Measurements from ENCODE around the gene TADA2B. TPM values are rescaled to one million over a fixed set of nuclear protein-coding genes. Genes with fewer than 3 reads are reported as not detected.

The TADA2B gene
- total and polyA plus RNA-seq, 9 of the 15 experiments (the other 6 are each of a cell fraction or from before 2014, with no cell fraction given): 0.55 to 12.2 (median 7.5) TPM

DNA sequence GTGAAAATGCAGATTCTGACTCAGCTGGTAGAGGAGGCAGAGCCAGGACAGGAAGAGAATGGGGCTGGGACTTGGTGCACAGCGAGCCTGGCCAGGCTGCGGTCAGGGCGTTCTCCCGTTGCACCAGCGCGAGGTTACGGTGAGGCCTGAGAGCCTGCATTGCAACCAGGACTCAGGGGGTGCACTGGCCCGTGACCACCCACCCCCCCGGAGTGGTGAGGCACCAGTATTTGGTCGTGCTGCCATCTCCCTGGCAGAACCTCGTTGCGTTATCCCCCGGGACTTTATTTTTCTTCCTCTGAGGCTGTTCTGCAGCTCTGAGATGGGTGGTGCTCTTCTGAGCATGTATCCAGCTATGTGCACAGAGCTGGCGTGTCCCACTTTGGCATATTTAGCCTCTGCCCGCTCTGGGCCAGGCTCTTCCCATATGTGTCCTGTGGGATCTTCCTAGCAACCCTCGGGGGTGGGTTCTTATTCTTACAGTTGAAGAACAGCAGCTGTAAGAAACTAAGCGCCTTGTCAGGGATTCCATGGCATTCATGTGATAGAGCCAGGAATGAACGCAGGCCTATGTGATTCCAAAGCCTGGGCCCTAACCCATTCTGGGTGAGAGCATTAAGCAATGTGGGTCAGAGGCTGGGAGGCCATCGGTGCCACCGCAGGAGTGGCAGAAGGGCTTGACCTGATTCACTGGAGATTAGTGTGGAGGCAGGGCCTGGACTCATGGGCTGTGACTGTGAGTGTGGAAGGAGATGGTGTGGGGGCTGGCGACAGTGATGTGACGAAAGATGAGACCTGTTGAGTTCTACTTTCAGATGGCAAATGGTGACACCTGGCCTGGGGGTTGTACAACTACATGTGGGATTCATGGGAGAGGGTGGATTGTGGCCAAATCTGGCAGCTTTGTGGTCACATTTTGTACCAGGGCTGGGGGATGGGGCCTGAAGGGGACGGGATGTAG is 3.1 kb downstream of the TADA2B start:
- H3K9ac ChIP-seq (ENCODE audit: insufficient read depth in 1 of 2, low read depth in 2 of 2, low read length in 2 of 2): peak overlapping the region in 1 of 2 experiments; percentile 82; a peak in 2 of 4 replicates
- no peak for DNase-seq (ENCODE audit: extremely low read depth in 1 of 4, low spot score in 3 of 4)
- no peaks in the 10 kb centered on the region for H3K27me3 ChIP-seq (ENCODE audit: control insufficient read depth in 2 of 2, insufficient read depth in 2 of 2, low read length in 2 of 2)
- peaks cover 9% of the 10 kb centered on the region; the same call in 1 of the 3 replicates for H3K36me3 ChIP-seq (ENCODE audit: control insufficient read depth, insufficient read depth, low read length)
- no peaks in the 10 kb centered on the region for H3K9me3 ChIP-seq (replicated peaks; ENCODE audit: control insufficient read depth, insufficient read depth, low read depth, low read length)
- ATAC-seq: no peak
- H3K79me2 ChIP-seq (ENCODE audit: control insufficient read depth, insufficient read depth, low read length): peaks cover 69% of the 10 kb centered on the region
- no peak for FAIRE-seq
- WGBS (ENCODE audit: insufficient coverage, low coverage, missing lambda C conversion rate): 88% methylated on average over 18 of the region's 23 CpGs
- H3K4me3 ChIP-seq: no peak overlapping the region
- in situ Hi-C loops (cut with MboI): no loop called here
- TF ChIP-seq KLF16 (IDR thresholded peaks at IDR 0.05) (no peak), KLF1 (tag; IDR thresholded peaks at IDR 0.05) (no peak)
- TF ChIP-seq, protein P1, sequence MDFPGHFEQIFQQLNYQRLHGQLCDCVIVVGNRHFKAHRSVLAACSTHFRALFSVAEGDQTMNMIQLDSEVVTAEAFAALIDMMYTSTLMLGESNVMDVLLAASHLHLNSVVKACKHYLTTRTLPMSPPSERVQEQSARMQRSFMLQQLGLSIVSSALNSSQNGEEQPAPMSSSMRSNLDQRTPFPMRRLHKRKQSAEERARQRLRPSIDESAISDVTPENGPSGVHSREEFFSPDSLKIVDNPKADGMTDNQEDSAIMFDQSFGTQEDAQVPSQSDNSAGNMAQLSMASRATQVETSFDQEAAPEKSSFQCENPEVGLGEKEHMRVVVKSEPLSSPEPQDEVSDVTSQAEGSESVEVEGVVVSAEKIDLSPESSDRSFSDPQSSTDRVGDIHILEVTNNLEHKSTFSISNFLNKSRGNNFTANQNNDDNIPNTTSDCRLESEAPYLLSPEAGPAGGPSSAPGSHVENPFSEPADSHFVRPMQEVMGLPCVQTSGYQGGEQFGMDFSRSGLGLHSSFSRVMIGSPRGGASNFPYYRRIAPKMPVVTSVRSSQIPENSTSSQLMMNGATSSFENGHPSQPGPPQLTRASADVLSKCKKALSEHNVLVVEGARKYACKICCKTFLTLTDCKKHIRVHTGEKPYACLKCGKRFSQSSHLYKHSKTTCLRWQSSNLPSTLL (IDR thresholded peaks at IDR 0.05): no peak
- TF ChIP-seq, protein P2, sequence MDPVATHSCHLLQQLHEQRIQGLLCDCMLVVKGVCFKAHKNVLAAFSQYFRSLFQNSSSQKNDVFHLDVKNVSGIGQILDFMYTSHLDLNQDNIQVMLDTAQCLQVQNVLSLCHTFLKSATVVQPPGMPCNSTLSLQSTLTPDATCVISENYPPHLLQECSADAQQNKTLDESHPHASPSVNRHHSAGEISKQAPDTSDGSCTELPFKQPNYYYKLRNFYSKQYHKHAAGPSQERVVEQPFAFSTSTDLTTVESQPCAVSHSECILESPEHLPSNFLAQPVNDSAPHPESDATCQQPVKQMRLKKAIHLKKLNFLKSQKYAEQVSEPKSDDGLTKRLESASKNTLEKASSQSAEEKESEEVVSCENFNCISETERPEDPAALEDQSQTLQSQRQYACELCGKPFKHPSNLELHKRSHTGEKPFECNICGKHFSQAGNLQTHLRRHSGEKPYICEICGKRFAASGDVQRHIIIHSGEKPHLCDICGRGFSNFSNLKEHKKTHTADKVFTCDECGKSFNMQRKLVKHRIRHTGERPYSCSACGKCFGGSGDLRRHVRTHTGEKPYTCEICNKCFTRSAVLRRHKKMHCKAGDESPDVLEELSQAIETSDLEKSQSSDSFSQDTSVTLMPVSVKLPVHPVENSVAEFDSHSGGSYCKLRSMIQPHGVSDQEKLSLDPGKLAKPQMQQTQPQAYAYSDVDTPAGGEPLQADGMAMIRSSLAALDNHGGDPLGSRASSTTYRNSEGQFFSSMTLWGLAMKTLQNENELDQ (CRISPR knock-in tag; IDR thresholded peaks at IDR 0.05; ENCODE audit: borderline replicate concordance): no peak
- BruUV-seq (replicated peaks): no TSS peak
- no peak overlapping the region for H3K27ac ChIP-seq (ENCODE audit: extremely low read depth, low read depth, low read length)
- peaks cover 17 to 60% of the 10 kb centered on the region in 2 experiments; a peak in 4 of 5 replicates for H3K4me1 ChIP-seq (replicated peaks in 1 of 2; ENCODE audit: control insufficient read depth in 2 of 2, insufficient read depth in 2 of 2, low read length in 2 of 2)
- POLR2A ChIA-PET: interaction anchor here (0.6 to 2.0 kb wide), 7 partner anchors 8 to 641 kb away, joined by 4 to 13 read pairs (median 5); partner anchors contain the start of gene GRPEL1
- intact Hi-C loops (cut with micrococcal nuclease): no loop called here
- H3K4me2 ChIP-seq (ENCODE audit: insufficient read depth, low read length): no peak overlapping the region
- CTCF ChIA-PET (ENCODE audit: low intra/inter-chr PET ratio): no interaction called here
- H3K9me1 ChIP-seq (ENCODE audit: control insufficient read depth, insufficient read depth, low read length): peaks cover 6% of the 10 kb centered on the region
- H4K20me1 ChIP-seq (replicated peaks; ENCODE audit: control insufficient read depth, insufficient read depth, low read length): peaks cover 26% of the 10 kb centered on the region
- H2AFZ ChIP-seq (ENCODE audit: low read depth, low read length): no peak overlapping the region

Measured in K562 (cell line).